ENCODE measurements around the gene URAD. TPM values are rescaled to one million over a fixed set of nuclear protein-coding genes. Genes with fewer than 3 reads are reported as not detected.

URAD gene
- total RNA-seq, 2 donors from 2014 or later = not detected

- intact Hi-C loops (cut with DNase I) = loop anchor here (5.0 to 10.0 kb wide), 3 partner anchors 448 to 998 kb away; no protein-coding TSS in a partner anchor
- ATAC-seq (no peak), DNase-seq (no peak)
- Histone ChIP-seq H3K4me1 (peaks cover 36% of the 10 kb centered on the region), H3K27ac (no peak overlapping the region), H3K27me3 (peaks cover 7 to 23% of the 10 kb centered on the region in 2 donors), H3K36me3 (replicated peaks in 1 of 2; ENCODE audit: insufficient read depth in 1 of 2, low read depth in 2 of 2) (no peaks in the 10 kb centered on the region), H3K9me3 (no peaks in the 10 kb centered on the region), H3K4me3 (no peak overlapping the region)
- whole genome bisulfite sequencing, 2 donors = 56 to 69% methylated on average over 2 of the region's 2 CpGs
- no peak for TF ChIP-seq POLR2A (IDR thresholded peaks at IDR 0.05)
These were observed 6.1 kb downstream of the URAD start for GRCh38 chr13:27982361-27982760.

- TF ChIP-seq CTCF (IDR thresholded peaks at IDR 0.05) (no peak), POLR2A (IDR thresholded peaks at IDR 0.05) (no peak)
- DNase-seq (no peak), ATAC-seq (no peak)
- peaks cover 38% of the 10 kb centered on the region for H3K4me1 ChIP-seq
- 33 to 45% methylated on average over 9 to 11 of the region's 11 CpGs for WGBS, 2 donors
- no peaks in the 10 kb centered on the region for H3K36me3 ChIP-seq (replicated peaks in 1 of 2; ENCODE audit: insufficient read depth in 1 of 2, low read depth in 2 of 2)
- no peak overlapping the region for H3K27ac ChIP-seq
- H3K27me3 ChIP-seq = peaks cover 7 to 25% of the 10 kb centered on the region in 2 donors
- intact Hi-C loops (cut with DNase I) = loop anchor here (5.0 to 10.0 kb wide), 3 partner anchors 446 to 996 kb away; no protein-coding TSS in a partner anchor
- H3K4me3 ChIP-seq = no peak overlapping the region
- no peaks in the 10 kb centered on the region for H3K9me3 ChIP-seq
These were observed 7.3 kb downstream of the URAD start for GRCh38 chr13:27981006-27981708.

- H3K4me1 ChIP-seq = peaks cover 38% of the 10 kb centered on the region
- no peaks in the 10 kb centered on the region for H3K36me3 ChIP-seq (replicated peaks in 1 of 2; ENCODE audit: insufficient read depth in 1 of 2, low read depth in 2 of 2)
- DNase-seq (peak in 1 of 4 donors; percentile 43), ATAC-seq (no peak)
- H3K9me3 ChIP-seq = no peaks in the 10 kb centered on the region
- H3K27me3 ChIP-seq = peaks cover 7 to 30% of the 10 kb centered on the region in 2 donors
- WGBS, 2 donors = 1 to 6% methylated on average over 17 to 44 of the region's 54 CpGs
- intact Hi-C loops (cut with DNase I) = loop anchor here (5.0 to 10.0 kb wide), 3 partner anchors 446 to 996 kb away; no protein-coding TSS in a partner anchor
- H3K4me3 ChIP-seq = no peak overlapping the region
- no peak for TF ChIP-seq POLR2A (IDR thresholded peaks at IDR 0.05)
- no peak overlapping the region for H3K27ac ChIP-seq
These were observed 8.1 kb downstream of the URAD start for GRCh38 chr13:27980280-27980998.

- Histone ChIP-seq H3K27ac (no peak overlapping the region), H3K36me3 (replicated peaks in 1 of 2; ENCODE audit: insufficient read depth in 1 of 2, low read depth in 2 of 2) (no peaks in the 10 kb centered on the region), H3K4me1 (peaks cover 38% of the 10 kb centered on the region), H3K9me3 (no peaks in the 10 kb centered on the region), H3K4me3 (no peak overlapping the region), H3K27me3 (peaks cover 7 to 30% of the 10 kb centered on the region in 2 donors)
- WGBS, 2 donors = 22 to 25% methylated on average over 14 to 15 of the region's 15 CpGs
- no peak for TF ChIP-seq CTCF (IDR thresholded peaks at IDR 0.05)
- no peak for TF ChIP-seq POLR2A (IDR thresholded peaks at IDR 0.05)
- intact Hi-C loops (cut with DNase I) = loop anchor here (5.0 to 10.0 kb wide), 3 partner anchors 445 to 995 kb away; no protein-coding TSS in a partner anchor
- DNase-seq (no peak), ATAC-seq (no peak)
These were observed 8.7 kb downstream of the URAD start for GRCh38 chr13:27979765-27980279.

- Histone ChIP-seq H3K27me3 (peaks cover 7 to 30% of the 10 kb centered on the region in 2 donors), H3K4me3 (no peak overlapping the region)
- intact Hi-C loops (cut with DNase I) = no loop called here
These were observed 9.4 kb downstream of the URAD start for GRCh38 chr13:27979001-27979643.

More at GRCh38 chr13:27979001-27979643, 9.4 kb downstream of the URAD start:
- DNase-seq = no peak
- WGBS, 2 donors = 43% methylated on average over 14 to 15 of the region's 15 CpGs
- no peak for ATAC-seq
- no peaks in the 10 kb centered on the region for H3K9me3 ChIP-seq
- no peak overlapping the region for H3K27ac ChIP-seq
- TF ChIP-seq POLR2A (IDR thresholded peaks at IDR 0.05) = no peak
- TF ChIP-seq CTCF (IDR thresholded peaks at IDR 0.05) = no peak
- H3K36me3 ChIP-seq (replicated peaks in 1 of 2; ENCODE audit: insufficient read depth in 1 of 2, low read depth in 2 of 2) = no peaks in the 10 kb centered on the region
- H3K4me1 ChIP-seq = peaks cover 38% of the 10 kb centered on the region

All from body of pancreas (tissue), 4 donors.